ENCODE results near the gene HEPHL1.
"Not testable (repeated sequence)": the region's sequence is repeated elsewhere in the genome, so short reads cannot be mapped to it uniquely, and the experiment has no call there.

The HEPHL1 gene

GRCh38 chr11:94151903-94152677 is 130.9 kb downstream of the HEPHL1 start:
- no peak for DNase-seq

- DNase-seq = no peak
Observed at GRCh38 chr11:94152678-94153065, 131.5 kb downstream of the HEPHL1 start.

DNA sequence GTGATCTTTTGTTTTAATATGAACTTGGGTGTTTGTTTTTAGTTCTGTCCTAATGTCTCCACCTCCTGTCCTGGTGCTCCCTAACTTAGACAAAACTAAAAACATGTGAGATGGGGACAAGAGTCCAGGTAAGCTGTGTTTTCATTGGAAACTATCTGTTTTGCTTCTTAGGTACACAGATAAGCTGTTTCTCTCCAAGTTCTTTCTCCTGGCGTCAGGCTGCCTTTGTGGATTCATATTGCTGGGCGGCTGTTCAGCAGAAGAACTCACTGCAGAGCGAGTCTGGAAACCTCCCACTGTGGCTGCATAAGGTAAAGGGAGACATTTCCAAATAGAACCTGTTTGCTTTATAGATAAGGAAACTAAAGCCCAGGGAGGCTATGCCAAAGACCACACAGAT is 132.2 kb downstream of the HEPHL1 start:
- peak; percentile 59 for DNase-seq

DNA sequence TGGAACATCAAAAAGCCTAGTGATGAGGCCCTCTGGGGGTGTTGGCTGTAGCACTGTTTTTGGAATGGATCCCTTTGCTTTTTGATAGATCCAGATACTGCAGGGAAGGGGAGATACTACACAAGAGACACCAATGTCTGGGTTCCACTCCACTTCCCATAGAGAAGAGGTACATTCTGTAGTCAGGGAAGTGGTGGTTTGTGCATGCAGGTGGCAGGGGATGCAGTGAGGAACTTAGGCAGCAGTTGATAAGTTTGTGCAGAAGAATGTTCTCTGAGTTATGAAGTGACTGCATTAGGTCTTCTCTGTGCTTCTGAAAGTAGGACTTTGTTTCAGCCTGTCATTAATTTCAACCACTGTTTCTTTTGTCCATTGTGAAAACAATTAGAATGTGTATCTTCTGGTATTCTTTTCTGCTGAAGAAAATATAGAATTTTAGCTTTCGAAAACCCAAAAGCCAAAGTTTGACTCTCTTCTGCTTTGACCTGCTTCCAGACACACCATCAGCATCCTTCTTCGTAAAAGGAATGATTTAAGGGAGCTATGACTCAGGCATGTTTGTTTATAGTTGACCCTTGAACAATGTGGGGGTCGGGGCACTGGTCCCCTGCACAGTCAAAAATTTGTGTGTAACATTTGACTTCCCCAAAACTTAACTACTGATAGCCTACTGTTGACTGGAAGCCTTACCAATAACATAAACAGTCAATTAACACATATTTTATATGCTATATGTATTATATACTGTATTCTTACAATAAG is 133.1 kb downstream of the HEPHL1 start:
- no peak for DNase-seq

- not testable (repeated sequence) for DNase-seq
Observed at GRCh38 chr11:94157339-94157738, 136.2 kb downstream of the HEPHL1 start.
